ENCODE measurements around the gene BTBD9. TPM values are rescaled to one million over a fixed set of nuclear protein-coding genes. Genes with fewer than 3 reads are reported as not detected.
"Not testable (repeated sequence)": the region's sequence is repeated elsewhere in the genome, so short reads cannot be mapped to it uniquely, and the experiment has no call there.

Gene BTBD9
- total and polyA plus RNA-seq, 9 of the 15 experiments (the other 6 are each of a cell fraction or from before 2014, with no cell fraction given), result 0.08 to 1.6 (median 0.58) TPM

- TF ChIP-seq MEIS2 (IDR thresholded peaks at IDR 0.05; ENCODE audit: partially characterized antibody) (no peak), ZNF449 (CRISPR knock-in tag; IDR thresholded peaks at IDR 0.05) (no peak), DNMT1 (IDR thresholded peaks at IDR 0.05) (no peak), ZKSCAN1 (IDR thresholded peaks at IDR 0.05; ENCODE audit: low read depth, low read length) (no peak), ZEB2 (IDR thresholded peaks at IDR 0.05) (no peak)
Measured at GRCh38 chr6:38127284-38127683, 512.4 kb downstream of the BTBD9 start (continued).

- H4K20me1 ChIP-seq (replicated peaks; ENCODE audit: control insufficient read depth, insufficient read depth, low read length); H3K27ac ChIP-seq (ENCODE audit: extremely low read depth, low read depth, low read length); H3K4me3 ChIP-seq; H3K9me1 ChIP-seq (ENCODE audit: control insufficient read depth, insufficient read depth, low read length); CTCF ChIA-PET (ENCODE audit: low intra/inter-chr PET ratio); H3K79me2 ChIP-seq (ENCODE audit: control insufficient read depth, insufficient read depth, low read length); in situ Hi-C loops (cut with MboI); FAIRE-seq; H3K4me2 ChIP-seq (ENCODE audit: insufficient read depth, low read length); H3K36me3 ChIP-seq (ENCODE audit: control insufficient read depth, insufficient read depth, low read length); H3K9ac ChIP-seq (ENCODE audit: insufficient read depth in 1 of 2, low read depth in 2 of 2, low read length in 2 of 2); DNase-seq (ENCODE audit: extremely low read depth in 1 of 4, low spot score in 3 of 4); H2AFZ ChIP-seq (ENCODE audit: low read depth, low read length); H3K27me3 ChIP-seq (ENCODE audit: control insufficient read depth in 2 of 2, insufficient read depth in 2 of 2, low read length in 2 of 2); H3K9me3 ChIP-seq (replicated peaks; ENCODE audit: control insufficient read depth, insufficient read depth, low read depth, low read length); H3K4me1 ChIP-seq (replicated peaks in 1 of 2; ENCODE audit: control insufficient read depth in 2 of 2, insufficient read depth in 2 of 2, low read length in 2 of 2); intact Hi-C loops (cut with micrococcal nuclease); POLR2A ChIA-PET; BruUV-seq (replicated peaks); ATAC-seq: not testable (repeated sequence)
- peak; percentile 78 for TF ChIP-seq RBM22 (IDR thresholded peaks at IDR 0.05; ENCODE audit: low read depth, low read length, poor library complexity, severe bottlenecking)
- 94% methylated on average over 28 of the region's 40 CpGs for WGBS (ENCODE audit: insufficient coverage, low coverage, missing lambda C conversion rate)
Measured at GRCh38 chr6:38124224-38124926, 515.4 kb downstream of the BTBD9 start.
